VCaP (cell line): ENCODE measurements around the gene TOR1A.
"Not testable (repeated sequence)": the region's sequence is repeated elsewhere in the genome, so short reads cannot be mapped to it uniquely, and the experiment has no call there.

Experiments used
- H3K27ac ChIP-seq: fragments of 450-650 bp; 2 replicates; pipeline ENCODE4 v1.5.1; 2017
- TF ChIP-seq, protein P1 (sequence below): fragments of 450-650 bp; conservative IDR thresholded peaks from 2 replicates; pipeline ENCODE4 v1.5.1; 2017; ENCODE audit warnings: mild to moderate bottlenecking, moderate library complexity

Gene TOR1A

DNA sequence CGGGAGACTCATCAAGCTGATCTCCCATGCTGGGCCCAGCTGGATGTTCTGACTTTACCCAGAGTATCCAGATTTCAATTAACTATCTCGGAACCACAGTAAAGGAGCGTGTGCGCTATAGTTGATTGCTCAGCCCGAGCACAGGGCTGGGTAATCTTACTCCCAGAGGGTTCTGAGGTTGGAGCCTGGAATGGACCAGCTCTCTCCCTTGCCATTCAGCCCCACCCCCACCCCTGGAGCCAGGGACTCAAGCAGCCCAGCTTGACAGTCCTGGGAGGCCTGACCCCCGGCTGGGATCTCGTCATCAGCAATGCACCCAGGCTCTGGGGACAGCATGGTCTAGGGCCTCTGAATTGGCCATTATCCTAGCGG lies 47.4 kb downstream of the TOR1A start:
- TF ChIP-seq, protein P1, sequence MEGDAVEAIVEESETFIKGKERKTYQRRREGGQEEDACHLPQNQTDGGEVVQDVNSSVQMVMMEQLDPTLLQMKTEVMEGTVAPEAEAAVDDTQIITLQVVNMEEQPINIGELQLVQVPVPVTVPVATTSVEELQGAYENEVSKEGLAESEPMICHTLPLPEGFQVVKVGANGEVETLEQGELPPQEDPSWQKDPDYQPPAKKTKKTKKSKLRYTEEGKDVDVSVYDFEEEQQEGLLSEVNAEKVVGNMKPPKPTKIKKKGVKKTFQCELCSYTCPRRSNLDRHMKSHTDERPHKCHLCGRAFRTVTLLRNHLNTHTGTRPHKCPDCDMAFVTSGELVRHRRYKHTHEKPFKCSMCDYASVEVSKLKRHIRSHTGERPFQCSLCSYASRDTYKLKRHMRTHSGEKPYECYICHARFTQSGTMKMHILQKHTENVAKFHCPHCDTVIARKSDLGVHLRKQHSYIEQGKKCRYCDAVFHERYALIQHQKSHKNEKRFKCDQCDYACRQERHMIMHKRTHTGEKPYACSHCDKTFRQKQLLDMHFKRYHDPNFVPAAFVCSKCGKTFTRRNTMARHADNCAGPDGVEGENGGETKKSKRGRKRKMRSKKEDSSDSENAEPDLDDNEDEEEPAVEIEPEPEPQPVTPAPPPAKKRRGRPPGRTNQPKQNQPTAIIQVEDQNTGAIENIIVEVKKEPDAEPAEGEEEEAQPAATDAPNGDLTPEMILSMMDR = no peak
- H3K27ac ChIP-seq = no peak overlapping the region

DNA sequence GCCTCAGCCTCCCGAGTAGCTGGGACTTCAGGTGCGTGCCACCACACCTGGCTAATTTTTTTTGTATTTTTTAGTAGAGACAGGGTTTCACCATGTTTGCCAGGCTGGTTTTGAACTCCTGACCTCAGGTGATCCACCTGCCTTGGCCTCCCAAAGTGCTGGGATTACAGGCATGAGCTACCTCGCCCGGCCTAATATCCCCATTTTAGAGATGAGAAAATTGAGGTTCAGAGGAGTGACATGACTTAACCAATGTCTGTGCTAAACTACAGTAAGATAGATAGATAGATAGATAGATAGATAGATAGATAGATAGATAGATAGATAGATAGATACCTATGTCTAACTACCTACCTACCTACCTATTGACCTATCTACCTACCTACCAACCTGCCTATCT lies 47.8 kb downstream of the TOR1A start:
- H3K27ac ChIP-seq = not testable (repeated sequence)

DNA sequence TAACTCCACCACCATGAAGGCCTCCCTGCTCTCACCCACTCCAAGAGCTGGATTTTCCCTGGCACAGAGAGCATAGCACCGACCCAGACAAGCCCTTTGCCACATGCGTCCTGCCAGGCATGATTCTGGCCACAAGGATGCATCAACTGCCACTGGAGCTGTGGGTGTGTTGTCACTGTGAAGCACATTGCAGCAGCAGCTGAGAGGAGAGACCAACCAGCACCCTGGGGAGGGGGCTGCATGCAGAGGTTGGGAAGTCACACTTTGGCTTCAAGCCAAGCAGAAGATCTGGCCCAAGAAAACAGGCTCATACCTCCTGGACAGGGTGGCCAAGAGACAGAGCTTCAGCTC lies 48.5 kb downstream of the TOR1A start:
- H3K27ac ChIP-seq = no peak overlapping the region

GRCh38 chr9:129774791-129775447 lies 49.0 kb downstream of the TOR1A start:
- no peak overlapping the region for H3K27ac ChIP-seq
- TF ChIP-seq, protein P1 = no peak

More for the DNA sequence above, 48.5 kb downstream of the TOR1A start:
- TF ChIP-seq, protein P1 = no peak

DNA sequence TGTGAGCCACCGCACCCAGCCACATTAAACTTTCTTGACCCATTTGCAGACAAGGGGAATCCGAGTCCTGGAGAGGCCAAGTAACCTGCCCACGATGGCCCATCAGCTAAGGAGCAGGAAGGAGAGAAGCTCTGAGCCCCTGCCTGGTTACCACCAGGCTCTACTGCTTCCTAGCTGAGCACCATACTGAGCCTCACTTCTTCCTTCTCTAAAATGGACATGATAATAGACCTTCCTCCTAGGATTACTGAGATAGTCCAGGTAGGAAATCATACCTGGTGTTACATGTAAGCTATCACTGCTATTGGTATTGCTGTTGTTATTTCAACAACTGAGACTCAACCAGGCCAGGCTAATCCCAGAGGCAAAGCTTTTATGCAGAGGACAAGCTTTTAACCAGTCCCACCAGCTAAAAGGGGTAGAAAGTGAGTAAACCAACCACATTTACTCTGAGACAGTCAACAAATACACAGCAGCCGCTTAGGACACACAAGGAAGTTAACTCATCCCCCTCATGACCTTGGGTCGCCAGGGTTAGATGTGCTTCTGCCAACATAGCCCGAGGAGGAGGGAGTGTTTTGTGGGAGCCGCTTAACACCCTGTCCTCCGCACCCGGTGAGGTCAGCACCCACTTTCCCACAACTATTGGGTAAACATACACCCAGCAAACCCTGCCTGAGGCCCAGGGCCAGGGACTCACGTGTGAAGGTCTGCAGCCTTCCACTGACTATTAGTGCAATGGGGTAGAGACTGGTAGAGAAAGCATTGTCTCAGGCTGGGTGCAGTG lies 50.5 kb downstream of the TOR1A start:
- TF ChIP-seq, protein P1 = no peak
- H3K27ac ChIP-seq = no peak overlapping the region

- H3K27ac ChIP-seq = no peak overlapping the region
- TF ChIP-seq, protein P1 = no peak
Measured at GRCh38 chr9:129770741-129771140, 53.2 kb downstream of the TOR1A start.

- TF ChIP-seq, protein P1 = no peak
Measured at GRCh38 chr9:129769669-129770068, 54.3 kb downstream of the TOR1A start.

GRCh38 chr9:129768486-129768885 lies 55.5 kb downstream of the TOR1A start:
- no peak overlapping the region for H3K27ac ChIP-seq
- TF ChIP-seq, protein P1 = no peak

More at GRCh38 chr9:129769669-129770068, 54.3 kb downstream of the TOR1A start:
- H3K27ac ChIP-seq = no peak overlapping the region
